Urinary bladder (tissue), 4 donors: Measurements from ENCODE around the gene TMEM185B. TPM values are rescaled to one million over a fixed set of nuclear protein-coding genes. Genes with fewer than 3 reads are reported as not detected.
"Not testable (repeated sequence)": the region's sequence is repeated elsewhere in the genome, so short reads cannot be mapped to it uniquely, and the experiment has no call there.

Experiments
- DNase-seq: peaks from one replicate; pipeline ENCODE4 v3.0.0-alpha.2; 2015; ENCODE audit errors: extremely low spot score
- H3K27ac ChIP-seq: one replicate; pipeline ENCODE4 v1.5.1; 2013; ENCODE audit warnings: low read depth, mild to moderate bottlenecking, moderate library complexity
- H3K36me3 ChIP-seq: one replicate; pipeline ENCODE4 v1.6.1; 2013; ENCODE audit warnings: mild to moderate bottlenecking, moderate library complexity; ENCODE audit not compliant: insufficient read depth
- H3K4me1 ChIP-seq: one replicate; pipeline ENCODE4 v1.6.1; 2013; ENCODE audit warnings: mild to moderate bottlenecking, moderate library complexity; ENCODE audit not compliant: insufficient read depth
- H3K4me3 ChIP-seq: one replicate; pipeline ENCODE4 v1.5.1; 2013; ENCODE audit warnings: low read depth, low read length
- WGBS: extraction: QIAGEN DNeasy Blood & Tissue Kit; methylation state at CpG from one replicate; pipeline ENCODE4 v1.1.7; 2013; 5-methylcytosine and 5-hydroxymethylcytosine counted together
- polyA plus RNA-seq: library from polyadenylated mRNA; stranded (reverse); fragments of 200-250 nt; gene quantifications from one replicate; pipeline ENCODE4 v1.2.3, GENCODE V29; 2013
- total RNA-seq: library from RNA; depleted of rRNA; stranded (reverse); fragments of >200 nt; gene quantifications from one replicate; pipeline ENCODE4 v1.2.3, GENCODE V29; 2014
- donor health status: healthy with polysubstance abuse.
- donor health status: healthy.

TMEM185B gene
- total and polyA plus RNA-seq, 2 donors: 20.0 TPM

DNA sequence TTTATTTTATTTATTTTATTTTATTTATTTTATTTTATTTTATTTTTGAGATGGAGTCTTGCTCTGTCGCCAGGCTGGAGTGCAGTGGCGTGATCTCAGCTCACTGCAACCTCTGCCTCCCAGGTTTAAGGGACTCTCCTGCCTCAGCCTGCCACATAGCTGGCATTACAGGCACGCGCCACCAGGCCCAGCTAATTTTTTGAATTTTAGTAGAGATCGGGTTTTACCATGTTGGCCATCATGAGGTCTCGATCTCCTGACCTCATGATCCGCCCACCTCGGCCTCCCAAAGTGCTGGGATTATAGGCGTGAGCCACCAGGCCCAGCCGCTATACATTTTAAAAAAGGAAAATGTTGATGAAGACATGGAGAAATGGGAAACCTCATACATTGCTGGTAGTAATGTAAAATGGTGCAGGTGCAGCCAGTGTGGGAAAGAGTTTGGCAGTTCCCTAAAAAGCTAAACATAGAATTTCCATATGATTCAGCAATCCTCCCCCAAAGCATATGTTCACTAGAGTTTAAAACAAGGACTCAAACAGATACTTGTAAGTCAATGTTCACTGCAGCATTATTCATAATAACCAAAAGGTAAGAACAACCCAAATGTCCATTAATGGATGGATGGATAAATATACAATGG is 23.3 kb downstream of the TMEM185B start:
- whole genome bisulfite sequencing: 96% methylated on average over 10 of the region's 10 CpGs
- not testable (repeated sequence) for H3K36me3 ChIP-seq, DNase-seq, H3K4me3 ChIP-seq, H3K27ac ChIP-seq, H3K4me1 ChIP-seq

DNA sequence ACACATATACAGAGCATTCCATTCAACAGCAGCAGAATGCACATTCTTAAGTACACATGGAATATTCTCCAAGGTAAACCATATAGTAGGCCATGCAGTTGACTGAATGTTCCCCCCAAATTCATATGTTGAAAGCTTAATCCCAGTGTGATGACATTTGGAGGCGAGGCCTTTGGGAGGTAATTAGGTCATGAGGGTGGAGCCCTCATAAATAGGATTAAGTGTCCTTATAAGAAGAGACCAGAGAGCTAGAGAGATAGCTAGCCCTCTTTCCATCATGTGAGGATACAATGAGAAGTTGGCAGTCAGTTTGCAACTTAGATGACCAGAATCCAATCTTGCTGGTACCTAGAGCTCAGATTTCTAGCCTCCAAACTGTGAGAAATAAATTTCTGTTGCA is 27.6 kb downstream of the TMEM185B start:
- Histone ChIP-seq H3K4me1 (no peaks in the 10 kb centered on the region), H3K4me3 (no peak overlapping the region), H3K27ac (no peak overlapping the region), H3K36me3 (no peaks in the 10 kb centered on the region)
- 55% methylated on average over 1 of the region's 1 CpG for WGBS
- DNase-seq: no peak

DNA sequence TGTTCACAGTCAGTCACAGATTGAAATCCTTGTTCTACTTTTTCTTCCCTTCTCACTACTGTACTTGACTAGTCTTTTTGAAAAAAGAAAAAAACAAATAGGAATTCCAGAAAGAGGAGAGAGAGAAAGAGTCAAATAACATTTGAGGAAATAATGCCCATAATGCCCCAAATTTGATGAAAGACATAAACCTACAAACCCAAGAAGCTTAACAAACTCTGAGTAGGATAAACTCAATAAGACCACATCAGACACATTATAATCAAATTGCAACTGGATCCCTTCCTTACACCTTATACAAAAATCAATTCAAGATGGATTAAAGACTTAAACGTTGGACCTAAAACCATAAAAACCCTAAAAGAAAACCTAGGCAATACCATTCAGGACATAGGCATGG is 30.9 kb downstream of the TMEM185B start:
- H3K4me1 ChIP-seq: no peaks in the 10 kb centered on the region
- no peaks in the 10 kb centered on the region for H3K36me3 ChIP-seq
- WGBS: 76% methylated on average over 1 of the region's 1 CpG
- no peak overlapping the region for H3K4me3 ChIP-seq
- H3K27ac ChIP-seq: no peak overlapping the region
- no peak for DNase-seq

DNA sequence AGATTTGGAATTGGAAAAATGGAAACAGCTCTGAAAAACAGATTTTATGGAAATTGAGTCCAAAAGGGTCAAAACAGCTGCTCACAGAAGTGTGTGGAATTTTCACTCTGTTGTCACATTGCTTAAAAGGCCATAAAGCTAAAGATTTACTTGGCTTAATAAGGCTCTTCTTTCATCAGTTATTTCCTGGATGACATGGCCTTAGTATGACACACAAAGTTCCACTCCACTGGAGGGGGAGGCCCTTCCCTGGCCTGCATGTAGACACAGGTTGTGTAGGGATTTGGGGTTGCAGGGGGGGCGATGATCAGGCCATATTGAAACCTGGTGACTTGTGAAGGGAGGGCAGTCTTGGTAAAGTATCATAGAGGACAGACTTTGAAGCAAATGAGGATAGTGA is 34.0 kb downstream of the TMEM185B start:
- Histone ChIP-seq H3K27ac (no peak overlapping the region), H3K4me3 (no peak overlapping the region)
- 83% methylated on average over 1 of the region's 1 CpG for WGBS

DNA sequence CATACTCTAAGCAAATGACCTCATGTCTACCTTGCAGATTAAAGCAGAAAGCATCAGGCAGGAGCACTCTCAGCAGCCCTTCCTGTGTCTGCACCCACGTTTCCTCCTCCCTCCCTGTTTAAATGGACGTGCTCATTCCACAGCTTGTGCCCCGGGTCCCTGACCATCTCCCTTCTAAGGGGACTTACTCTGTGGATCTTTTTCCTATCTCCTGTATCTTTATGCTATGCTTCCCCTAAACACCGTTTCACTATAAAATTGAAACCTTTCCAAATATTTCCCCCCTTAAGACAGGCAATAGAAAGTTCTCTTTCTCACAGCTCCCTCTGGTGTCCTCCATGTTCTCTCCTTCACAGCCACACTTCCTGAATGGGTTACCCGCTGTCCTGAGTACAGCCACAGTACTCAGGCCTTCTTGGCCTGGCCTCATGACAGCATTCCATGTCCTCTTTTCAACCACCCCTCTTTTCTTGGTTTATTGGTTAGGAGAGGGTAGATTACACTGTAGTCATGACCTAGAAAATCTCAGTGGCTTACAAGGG is 41.1 kb downstream of the TMEM185B start:
- H3K4me1 ChIP-seq: no peaks in the 10 kb centered on the region
- WGBS: 52% methylated on average over 5 of the region's 5 CpGs

More for the DNA sequence above, 34.0 kb downstream of the TMEM185B start:
- Histone ChIP-seq H3K36me3 (no peaks in the 10 kb centered on the region), H3K4me1 (no peaks in the 10 kb centered on the region)
- no peak for DNase-seq

DNA sequence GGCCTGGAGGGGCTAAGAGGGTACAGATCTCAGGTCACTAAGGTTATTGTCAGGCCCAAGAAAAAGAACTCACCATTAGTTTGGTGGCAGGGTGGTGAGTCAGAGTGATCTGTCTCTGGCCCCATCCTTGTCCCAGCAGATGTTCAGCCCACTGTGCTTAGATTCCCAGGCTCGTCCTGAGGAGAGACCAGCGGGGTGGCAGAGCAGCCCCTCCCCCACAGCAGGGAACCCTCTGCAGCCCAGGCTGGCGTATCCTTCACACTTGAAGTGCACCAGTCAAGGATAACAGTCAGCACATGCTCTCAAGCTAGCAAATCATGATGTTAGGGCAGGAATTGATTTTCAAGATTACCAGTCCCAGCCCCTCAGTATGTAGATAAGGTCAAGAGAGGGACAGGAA is 43.1 kb downstream of the TMEM185B start:
- no peak for DNase-seq
- Histone ChIP-seq H3K4me3 (no peak overlapping the region), H3K36me3 (no peaks in the 10 kb centered on the region), H3K4me1 (no peaks in the 10 kb centered on the region), H3K27ac (no peak overlapping the region)
- 91% methylated on average over 3 of the region's 3 CpGs for WGBS

More for the DNA sequence above, 41.1 kb downstream of the TMEM185B start:
- no peak overlapping the region for H3K27ac ChIP-seq
- no peaks in the 10 kb centered on the region for H3K36me3 ChIP-seq
- DNase-seq: no peak
- H3K4me3 ChIP-seq: no peak overlapping the region

DNA sequence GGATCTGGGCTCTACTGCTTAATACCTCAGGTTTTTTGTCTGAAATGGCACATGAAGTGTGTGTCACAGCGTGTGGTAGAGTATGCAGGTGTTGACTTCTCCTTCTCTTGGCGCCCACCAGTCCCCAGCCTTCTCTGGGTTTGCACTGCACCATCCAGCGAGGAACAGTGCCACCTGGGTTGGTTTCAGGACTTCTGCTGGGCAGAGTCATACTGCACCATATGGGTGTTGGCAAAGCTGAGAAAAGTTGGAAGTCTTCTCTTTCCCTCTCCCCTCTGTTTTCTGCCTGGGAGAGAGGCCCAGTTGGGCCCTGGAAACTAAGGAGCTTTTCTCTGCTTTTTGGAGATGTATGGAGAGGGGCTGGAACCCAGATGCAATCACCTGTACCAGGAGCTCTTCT is 43.8 kb downstream of the TMEM185B start:
- H3K27ac ChIP-seq: no peak overlapping the region
- no peaks in the 10 kb centered on the region for H3K36me3 ChIP-seq
- no peaks in the 10 kb centered on the region for H3K4me1 ChIP-seq
- H3K4me3 ChIP-seq: no peak overlapping the region
- no peak for DNase-seq
- WGBS: 96% methylated on average over 3 of the region's 3 CpGs

DNA sequence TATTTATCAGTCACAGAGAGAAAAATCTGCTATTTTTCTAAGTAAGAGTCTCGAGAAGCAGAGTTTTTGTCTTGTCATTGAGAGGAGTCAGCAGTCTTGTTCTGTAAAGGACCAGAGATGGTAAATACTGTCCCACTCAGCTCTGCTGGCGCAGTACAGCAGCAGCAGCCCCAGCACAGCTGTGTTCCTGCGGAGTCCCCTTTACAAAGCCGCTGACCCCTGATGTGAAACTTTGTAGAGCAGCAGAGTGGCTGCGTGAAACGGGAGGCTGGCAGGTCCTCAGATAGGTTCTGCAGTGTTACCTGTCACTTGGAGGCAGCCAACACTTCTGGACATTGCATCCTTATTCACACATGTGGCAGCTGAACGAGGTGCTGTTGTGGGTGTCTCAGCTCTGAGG is 45.2 kb downstream of the TMEM185B start:
- Histone ChIP-seq H3K4me3 (no peak overlapping the region), H3K36me3 (no peaks in the 10 kb centered on the region), H3K27ac (no peak overlapping the region), H3K4me1 (no peaks in the 10 kb centered on the region)
- no peak for DNase-seq
- 86% methylated on average over 7 of the region's 7 CpGs for WGBS

DNA sequence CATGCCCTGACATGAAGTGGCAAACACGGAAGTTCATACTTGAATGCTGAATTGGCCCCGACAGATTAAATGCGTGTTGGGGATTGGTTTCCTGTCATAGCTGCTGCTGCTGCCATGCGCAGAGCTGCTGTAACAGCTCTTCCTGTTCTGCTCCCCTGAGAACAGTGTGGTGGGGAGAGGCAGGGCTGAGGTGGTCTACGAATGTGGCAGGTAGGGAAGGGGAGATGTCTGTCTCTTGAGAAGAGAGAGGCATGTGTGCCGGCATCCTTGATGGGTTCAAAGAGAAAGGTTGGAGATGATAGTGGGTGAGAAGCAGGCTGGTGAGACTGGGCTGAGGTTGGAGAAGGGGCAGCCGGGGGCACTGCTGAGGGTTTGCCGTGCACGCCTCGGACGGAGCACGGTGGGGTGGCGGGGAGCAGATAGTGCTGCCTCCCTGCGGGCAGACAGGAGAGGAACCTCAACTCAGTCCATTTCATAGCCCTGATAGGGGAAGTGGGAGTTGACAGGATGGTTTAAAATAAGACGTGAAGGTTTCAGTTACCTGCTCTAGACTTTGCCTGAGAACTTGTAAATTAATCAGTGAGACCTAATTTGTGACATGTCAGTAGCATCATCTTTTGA is 46.1 kb downstream of the TMEM185B start:
- peak overlapping the region; percentile 33 for H3K27ac ChIP-seq
- H3K36me3 ChIP-seq: no peaks in the 10 kb centered on the region
- no peaks in the 10 kb centered on the region for H3K4me1 ChIP-seq
- no peak overlapping the region for H3K4me3 ChIP-seq
- 58% methylated on average over 15 of the region's 15 CpGs for WGBS
- DNase-seq: peak; percentile 17

DNA sequence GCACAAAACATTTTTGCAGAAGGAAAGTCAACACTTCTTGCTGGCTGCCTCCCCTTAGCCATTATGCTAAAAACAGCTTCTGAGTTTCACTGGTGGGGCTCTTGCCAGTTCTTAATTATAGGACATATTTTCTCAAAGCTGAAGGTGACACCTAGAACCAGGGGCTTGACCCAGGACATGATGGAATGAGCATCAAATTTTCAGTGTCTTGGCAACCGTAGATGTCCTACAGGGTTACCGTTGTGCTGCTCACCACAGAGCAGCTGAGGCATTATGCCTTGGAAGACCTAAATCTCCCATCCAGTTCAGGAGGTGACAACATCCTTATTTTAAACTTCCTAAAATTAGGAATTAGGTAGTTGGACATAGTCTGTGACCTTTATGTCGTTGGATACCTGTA is 46.7 kb downstream of the TMEM185B start:
- DNase-seq: no peak
- no peak overlapping the region for H3K27ac ChIP-seq
- WGBS: 80% methylated on average over 3 of the region's 3 CpGs
- H3K4me3 ChIP-seq: no peak overlapping the region
- H3K36me3 ChIP-seq: no peaks in the 10 kb centered on the region
- H3K4me1 ChIP-seq: no peaks in the 10 kb centered on the region

DNA sequence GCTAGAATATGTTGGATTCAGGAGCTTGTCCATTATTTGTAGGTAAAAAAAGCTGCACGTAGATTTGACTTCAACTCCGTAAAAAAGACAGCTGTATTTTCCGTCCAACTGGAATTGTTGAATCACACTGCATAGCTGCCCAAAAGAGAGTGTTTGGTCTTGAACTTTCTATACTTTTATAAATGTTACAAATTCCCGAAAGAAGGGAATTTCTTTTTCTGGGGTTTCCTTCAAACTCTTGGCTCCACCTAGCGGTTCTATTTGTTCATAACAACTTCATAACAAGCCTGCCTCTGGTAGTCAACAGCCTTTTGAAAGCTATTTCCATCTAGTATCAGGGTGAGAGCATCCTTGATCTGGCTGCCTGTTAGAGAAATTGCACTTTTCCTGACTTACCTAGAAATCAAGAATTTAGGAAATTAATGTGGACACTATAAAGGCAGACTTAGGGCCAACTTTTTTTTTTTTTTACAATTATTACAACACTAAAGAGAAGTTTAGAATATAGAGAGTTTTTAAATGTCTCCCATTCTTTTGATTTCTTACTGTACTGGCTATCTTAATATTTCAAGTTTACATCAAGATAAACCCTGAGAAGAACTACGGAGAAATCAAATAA is 48.1 kb downstream of the TMEM185B start:
- WGBS: 17% methylated on average over 6 of the region's 6 CpGs
- Histone ChIP-seq H3K27ac (no peak overlapping the region), H3K4me1 (no peaks in the 10 kb centered on the region), H3K4me3 (no peak overlapping the region), H3K36me3 (no peaks in the 10 kb centered on the region)
- peak; percentile 56 for DNase-seq
